Caco-2 (cell line): ENCODE results near the gene CISH. TPM values are rescaled to one million over a fixed set of nuclear protein-coding genes. Genes with fewer than 3 reads are reported as not detected.

Experiments
- BruUV-seq: library from RNA; stranded (reverse); fragments of 400-500 nt; replicated peaks from 2 replicates; lab custom pipeline; 2021; lab: Mats Ljungman, UMichigan
- CTCF ChIA-PET: fragments of 300-600 bp; sonication (Branson Sonifier 250); formaldehyde crosslinking; loops from one replicate; lab custom pipeline; 2022; ENCODE audit warnings: antibody characterized with exemption; lab: Charles Lee
- POLR2A ChIA-PET: fragments of 300-600 bp; sonication (Branson Sonifier 250); formaldehyde crosslinking; loops from one replicate; lab custom pipeline; 2022; ENCODE audit warnings: antibody characterized with exemption; lab: Charles Lee
- DNase-seq, 2 experiments: peaks; one replicate each; pipeline versions ENCODE4 v3.0.0 to v3.0.0-alpha.2; 2020 to 2022
- H3K27me3 ChIP-seq: replicated peaks from 2 replicates; pipeline ENCODE4 v1.6.0; 2011; ENCODE audit warnings: low read length; ENCODE audit not compliant: control insufficient read depth, insufficient read depth
- H3K36me3 ChIP-seq: 2 replicates; pipeline ENCODE4 v1.5.1; 2011; ENCODE audit warnings: low read length; ENCODE audit not compliant: control insufficient read depth, insufficient read depth
- H3K4me1 ChIP-seq: fragments of 250-450 bp; sonication (Bioruptor Pico); 2 replicates; pipeline ENCODE4 v1.5.1; 2020; ENCODE audit warnings: mild to moderate bottlenecking
- H3K4me3 ChIP-seq: 2 replicates; pipeline ENCODE4 v1.5.1; 2011; ENCODE audit warnings: low read depth, mild to moderate bottlenecking, control low read depth, low read length
- H3K9me3 ChIP-seq: fragments of 250-450 bp; sonication (Bioruptor Pico); 2 replicates; pipeline ENCODE4 v1.5.1; 2020; ENCODE audit warnings: mild to moderate bottlenecking, moderate library complexity
- H3K27ac Mint-ChIP-seq: one replicate; pipeline ENCODE4 v1.8.0; 2022; ENCODE audit warnings: mixed read lengths; ENCODE audit not compliant: unreplicated experiment
- H3K27me3 Mint-ChIP-seq: one replicate; pipeline ENCODE4 v1.8.0; 2022; ENCODE audit warnings: mixed read lengths; ENCODE audit not compliant: insufficient read depth, unreplicated experiment
- H3K36me3 Mint-ChIP-seq: one replicate; pipeline ENCODE4 v1.8.0; 2022; ENCODE audit warnings: mild to moderate bottlenecking, mixed read lengths; ENCODE audit not compliant: insufficient read depth, unreplicated experiment
- H3K4me1 Mint-ChIP-seq: one replicate; pipeline ENCODE4 v1.8.0; 2022; ENCODE audit warnings: low read depth, mixed read lengths; ENCODE audit not compliant: unreplicated experiment
- H3K4me3 Mint-ChIP-seq: one replicate; pipeline ENCODE4 v1.8.0; 2022; ENCODE audit warnings: mild to moderate bottlenecking, moderate library complexity, mixed read lengths; ENCODE audit not compliant: unreplicated experiment
- H3K9me3 Mint-ChIP-seq: one replicate; pipeline ENCODE4 v1.8.0; 2022; ENCODE audit warnings: mixed read lengths; ENCODE audit not compliant: unreplicated experiment
- intact Hi-C: fragments of 100-400 bp; cut with micrococcal nuclease; formaldehyde crosslinking; loops from one replicate; pipeline ENCODE4 v1.10.0; 2022; ENCODE audit not compliant: unreplicated experiment
- total RNA-seq: library from RNA; stranded (reverse); gene quantifications from 2 replicates; pipeline ENCODE4 v1.2.3, GENCODE V29; 2022
- TF ChIP-seq, protein P1 (sequence below), 2 experiments: fragments of 200-600 bp in 1 of 2; IDR thresholded peaks; 1 replicate in 1 of 2; 2 replicates in 1 of 2; pipeline versions ENCODE4 v1.5.1 to v1.8.0; 2011 to 2022; ENCODE audit warnings: antibody characterized with exemption in 1 of 2, control low read depth in 1 of 2, inconsistent platforms in 1 of 2, low read depth in 1 of 2, low read length in 1 of 2, mild to moderate bottlenecking in 1 of 2, moderate library complexity in 1 of 2; ENCODE audit not compliant: insufficient read depth in 1 of 2, severe bottlenecking in 1 of 2, unreplicated experiment in 1 of 2

Gene CISH
- total RNA-seq, 1 experiment from 2014 or later, result 2.9 TPM

DNA sequence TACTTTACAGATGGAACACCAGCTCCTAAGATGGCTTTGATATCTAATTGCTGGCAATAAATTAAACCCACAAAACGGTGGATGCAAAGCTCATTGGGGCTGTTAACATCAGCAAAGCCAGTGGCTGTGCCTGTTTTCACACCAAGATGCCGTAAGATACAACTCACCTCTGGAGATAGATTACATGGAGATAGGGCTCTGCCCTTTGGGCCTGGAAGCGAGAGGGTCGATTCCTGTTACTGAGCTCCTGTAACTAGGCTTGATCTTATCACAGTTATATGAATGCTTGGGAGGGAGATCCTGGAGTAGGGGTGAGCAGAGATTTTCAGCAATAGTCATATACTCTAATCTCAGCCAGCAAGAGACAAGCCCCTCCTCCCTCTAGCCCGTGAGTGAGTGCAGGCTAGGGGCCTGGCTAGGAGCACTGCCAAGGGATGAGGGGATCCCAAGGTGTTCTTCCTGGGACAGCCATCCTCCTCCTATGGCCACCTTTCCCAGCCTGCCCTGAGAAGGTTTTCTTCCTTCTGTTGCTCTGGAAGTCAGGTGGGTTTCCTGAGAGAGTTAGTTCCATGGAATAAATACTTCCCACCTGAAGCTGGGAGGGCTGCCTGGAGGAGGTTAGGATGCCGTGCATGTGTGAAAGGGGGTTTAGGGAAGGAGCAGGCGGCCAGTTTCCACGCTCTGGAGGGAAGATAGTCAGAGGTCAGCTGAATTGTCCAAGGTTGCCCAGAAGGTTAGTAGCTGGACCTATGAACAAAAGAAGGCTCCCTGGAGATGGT is 45.0 kb upstream of the CISH start:
- H3K9me3 ChIP-seq, result no peaks in the 10 kb centered on the region
- H3K36me3 ChIP-seq, result no peaks in the 10 kb centered on the region
- no peaks in the 10 kb centered on the region for H3K27me3 ChIP-seq
- no peak for DNase-seq
- no TSS peak for BruUV-seq
- intact Hi-C loops, result no loop called here
- no peak overlapping the region for H3K27ac Mint-ChIP-seq
- ChIA-PET POLR2A (no interaction called here), CTCF (no interaction called here)
- no peaks in the 10 kb centered on the region for H3K4me1 Mint-ChIP-seq
- H3K4me3 ChIP-seq, result no peak overlapping the region
- peaks cover 3% of the 10 kb centered on the region for H3K27me3 Mint-ChIP-seq
- no peaks in the 10 kb centered on the region for H3K4me1 ChIP-seq
- TF ChIP-seq, protein P1, sequence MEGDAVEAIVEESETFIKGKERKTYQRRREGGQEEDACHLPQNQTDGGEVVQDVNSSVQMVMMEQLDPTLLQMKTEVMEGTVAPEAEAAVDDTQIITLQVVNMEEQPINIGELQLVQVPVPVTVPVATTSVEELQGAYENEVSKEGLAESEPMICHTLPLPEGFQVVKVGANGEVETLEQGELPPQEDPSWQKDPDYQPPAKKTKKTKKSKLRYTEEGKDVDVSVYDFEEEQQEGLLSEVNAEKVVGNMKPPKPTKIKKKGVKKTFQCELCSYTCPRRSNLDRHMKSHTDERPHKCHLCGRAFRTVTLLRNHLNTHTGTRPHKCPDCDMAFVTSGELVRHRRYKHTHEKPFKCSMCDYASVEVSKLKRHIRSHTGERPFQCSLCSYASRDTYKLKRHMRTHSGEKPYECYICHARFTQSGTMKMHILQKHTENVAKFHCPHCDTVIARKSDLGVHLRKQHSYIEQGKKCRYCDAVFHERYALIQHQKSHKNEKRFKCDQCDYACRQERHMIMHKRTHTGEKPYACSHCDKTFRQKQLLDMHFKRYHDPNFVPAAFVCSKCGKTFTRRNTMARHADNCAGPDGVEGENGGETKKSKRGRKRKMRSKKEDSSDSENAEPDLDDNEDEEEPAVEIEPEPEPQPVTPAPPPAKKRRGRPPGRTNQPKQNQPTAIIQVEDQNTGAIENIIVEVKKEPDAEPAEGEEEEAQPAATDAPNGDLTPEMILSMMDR (IDR thresholded peaks at IDR 0.05; ENCODE audit: insufficient read depth in 1 of 2, low read depth in 1 of 2, low read length in 1 of 2, severe bottlenecking in 1 of 2, unreplicated experiment in 1 of 2), result no peak
- peaks cover 7% of the 10 kb centered on the region for H3K36me3 Mint-ChIP-seq
- H3K9me3 Mint-ChIP-seq, result no peaks in the 10 kb centered on the region
- no peak overlapping the region for H3K4me3 Mint-ChIP-seq

DNA sequence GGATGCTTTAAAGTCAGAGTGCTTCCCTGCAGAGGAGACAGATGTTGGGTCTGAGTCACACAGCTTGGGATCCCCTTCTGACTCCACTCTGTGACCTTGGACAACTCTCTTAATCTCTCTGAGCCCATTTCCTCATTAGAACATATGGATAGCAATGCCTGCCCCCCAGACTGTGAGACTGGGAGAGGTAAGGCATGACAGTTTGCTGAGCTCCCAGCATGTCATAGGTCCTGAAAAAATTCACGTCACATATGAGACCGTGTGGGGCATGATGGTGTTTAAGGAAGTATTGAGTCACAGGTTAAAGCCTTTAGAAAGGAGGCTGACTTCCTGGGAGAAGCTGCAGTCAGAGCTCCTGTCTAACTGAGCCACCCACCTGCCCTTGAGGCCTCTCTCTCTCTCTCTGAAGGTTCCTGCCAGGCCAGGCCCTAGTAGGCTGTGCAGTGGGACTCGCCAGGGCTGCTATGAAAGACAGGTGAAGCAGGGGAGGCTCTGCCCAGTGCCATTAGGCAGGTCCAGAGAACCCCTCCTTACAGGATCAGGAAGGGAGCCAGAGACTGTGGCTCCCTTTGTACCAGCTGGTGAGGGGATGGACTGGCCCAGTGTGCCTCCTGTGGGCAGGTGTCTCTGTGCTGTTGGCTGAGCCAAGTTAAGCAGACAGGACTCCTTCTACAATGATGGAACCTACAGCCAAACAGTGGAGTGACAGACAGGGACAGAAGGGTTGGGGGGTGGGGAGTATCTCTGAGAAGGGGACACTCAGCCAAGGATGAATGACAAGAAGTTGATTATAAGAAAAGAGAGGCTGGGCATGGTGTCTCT is 43.6 kb upstream of the CISH start:
- no peak overlapping the region for H3K4me3 ChIP-seq
- H3K36me3 ChIP-seq, result no peaks in the 10 kb centered on the region
- no peak for DNase-seq
- H3K9me3 Mint-ChIP-seq, result no peaks in the 10 kb centered on the region
- CTCF ChIA-PET, result interaction anchor here (0.6 to 4.5 kb wide), 2 partner anchors 20 to 39 kb away, joined by 3 to 91 read pairs; partner anchors contain the start of gene MAPKAPK3
- H3K27me3 ChIP-seq, result no peaks in the 10 kb centered on the region
- intact Hi-C loops, result no loop called here
- H3K27me3 Mint-ChIP-seq, result peaks cover 3% of the 10 kb centered on the region
- no peaks in the 10 kb centered on the region for H3K4me1 Mint-ChIP-seq
- POLR2A ChIA-PET, result no interaction called here
- TF ChIP-seq, protein P1 (IDR thresholded peaks at IDR 0.05; ENCODE audit: insufficient read depth in 1 of 2, low read depth in 1 of 2, low read length in 1 of 2, severe bottlenecking in 1 of 2, unreplicated experiment in 1 of 2), result no peak
- no TSS peak for BruUV-seq
- no peaks in the 10 kb centered on the region for H3K9me3 ChIP-seq
- no peak overlapping the region for H3K27ac Mint-ChIP-seq
- H3K36me3 Mint-ChIP-seq, result peaks cover 7% of the 10 kb centered on the region
- no peak overlapping the region for H3K4me3 Mint-ChIP-seq
- no peaks in the 10 kb centered on the region for H3K4me1 ChIP-seq

DNA sequence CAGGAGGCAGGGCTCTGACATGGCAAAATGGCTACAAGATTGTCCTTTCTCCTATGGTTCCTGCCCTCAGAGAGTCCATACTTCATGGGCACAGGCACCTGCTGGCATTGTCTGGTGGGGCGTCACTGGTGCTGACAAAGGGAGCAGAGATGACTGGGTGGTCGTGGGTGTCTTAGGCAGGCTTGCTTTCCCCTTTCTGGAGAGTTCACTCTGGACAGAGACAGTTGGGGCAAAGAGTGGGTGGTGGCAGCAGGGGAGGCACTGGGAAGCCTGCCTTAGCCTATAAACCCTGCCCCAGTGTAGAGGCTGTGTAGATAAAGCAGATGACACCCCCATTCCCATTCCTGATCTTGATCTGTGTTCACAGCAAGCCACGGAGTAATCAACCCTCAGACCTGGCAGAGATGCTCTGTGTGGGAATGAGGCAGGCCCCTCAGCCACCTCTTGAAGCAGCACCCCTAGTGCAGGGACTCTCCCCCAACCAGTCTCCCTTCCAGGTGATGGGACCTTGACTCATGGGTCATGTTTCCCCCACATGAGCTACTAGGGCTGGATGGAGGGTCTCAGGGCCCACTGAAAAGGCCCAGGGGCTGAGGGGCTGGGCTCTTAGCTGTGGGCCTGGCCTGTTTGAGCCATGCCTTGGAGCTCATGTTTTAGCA is 42.5 kb upstream of the CISH start:
- no peaks in the 10 kb centered on the region for H3K4me1 Mint-ChIP-seq
- ChIA-PET CTCF (interaction anchor here (1.1 to 4.5 kb wide), 3 partner anchors 38 to 231 kb away, joined by 4 to 91 read pairs (median 5); partner anchors contain the start of genes HEMK1 and MAPKAPK3), POLR2A (no interaction called here)
- Histone ChIP-seq H3K4me1 (no peaks in the 10 kb centered on the region), H3K36me3 (no peaks in the 10 kb centered on the region), H3K27me3 (no peaks in the 10 kb centered on the region), H3K4me3 (no peak overlapping the region), H3K9me3 (no peaks in the 10 kb centered on the region)
- no peak overlapping the region for H3K4me3 Mint-ChIP-seq
- TF ChIP-seq, protein P1 (IDR thresholded peaks at IDR 0.05; ENCODE audit: insufficient read depth in 1 of 2, low read depth in 1 of 2, low read length in 1 of 2, severe bottlenecking in 1 of 2, unreplicated experiment in 1 of 2), result no peak
- peaks cover 3% of the 10 kb centered on the region for H3K27me3 Mint-ChIP-seq
- intact Hi-C loops, result no loop called here
- H3K27ac Mint-ChIP-seq, result no peak overlapping the region
- peaks cover 7% of the 10 kb centered on the region for H3K36me3 Mint-ChIP-seq
- no peaks in the 10 kb centered on the region for H3K9me3 Mint-ChIP-seq
- no TSS peak for BruUV-seq
- DNase-seq, result no peak
